ENCODE measurements around the gene TNFRSF14.

The TNFRSF14 gene

GRCh38 chr1:2595812-2596529 is 39.8 kb downstream of the TNFRSF14 start:
- Mint-ChIP-seq H3K4me1 (no peaks in the 10 kb centered on the region), H3K27me3 (peaks cover 21% of the 10 kb centered on the region), H3K4me3 (no peak overlapping the region), H3K9me3 (peaks cover 5% of the 10 kb centered on the region), H3K27ac (ENCODE audit: low read depth) (no peak overlapping the region), H3K36me3 (ENCODE audit: insufficient read depth) (peaks cover 1% of the 10 kb centered on the region)
- ATAC-seq (replicated peaks; ENCODE audit: extremely low read depth, poor library complexity, severe bottlenecking) = no peak
- DNase-seq (ENCODE audit: low spot score in 2 of 2) = no peak

- DNase-seq (ENCODE audit: low spot score in 2 of 2) (no peak), ATAC-seq (replicated peaks; ENCODE audit: extremely low read depth, poor library complexity, severe bottlenecking) (no peak)
- Mint-ChIP-seq H3K4me1 (no peaks in the 10 kb centered on the region), H3K27ac (ENCODE audit: low read depth) (peak overlapping the region; percentile 4), H3K36me3 (ENCODE audit: insufficient read depth) (peaks cover 1% of the 10 kb centered on the region), H3K9me3 (peaks cover 5% of the 10 kb centered on the region), H3K27me3 (peaks cover 21% of the 10 kb centered on the region), H3K4me3 (no peak overlapping the region)
Measured at GRCh38 chr1:2596530-2597333, 40.6 kb downstream of the TNFRSF14 start.

- Mint-ChIP-seq H3K36me3 (ENCODE audit: insufficient read depth) (peaks cover 1% of the 10 kb centered on the region), H3K4me3 (no peak overlapping the region)
Measured at GRCh38 chr1:2597441-2598328, 41.5 kb downstream of the TNFRSF14 start.

GRCh38 chr1:2598329-2598931 is 42.3 kb downstream of the TNFRSF14 start:
- Mint-ChIP-seq H3K27me3 (peaks cover 34% of the 10 kb centered on the region), H3K36me3 (ENCODE audit: insufficient read depth) (peaks cover 1% of the 10 kb centered on the region), H3K27ac (ENCODE audit: low read depth) (no peak overlapping the region), H3K4me3 (no peak overlapping the region), H3K4me1 (no peaks in the 10 kb centered on the region), H3K9me3 (peaks cover 5% of the 10 kb centered on the region)
- no peak for DNase-seq (ENCODE audit: low spot score in 2 of 2)
- no peak for ATAC-seq (replicated peaks; ENCODE audit: extremely low read depth, poor library complexity, severe bottlenecking)

More at GRCh38 chr1:2597441-2598328, 41.5 kb downstream of the TNFRSF14 start:
- Mint-ChIP-seq H3K9me3 (peaks cover 5% of the 10 kb centered on the region), H3K4me1 (no peaks in the 10 kb centered on the region), H3K27ac (ENCODE audit: low read depth) (peak overlapping the region; percentile 4), H3K27me3 (peaks cover 30% of the 10 kb centered on the region)
- no peak for DNase-seq (ENCODE audit: low spot score in 2 of 2)
- ATAC-seq (replicated peaks; ENCODE audit: extremely low read depth, poor library complexity, severe bottlenecking) = no peak

DNA sequence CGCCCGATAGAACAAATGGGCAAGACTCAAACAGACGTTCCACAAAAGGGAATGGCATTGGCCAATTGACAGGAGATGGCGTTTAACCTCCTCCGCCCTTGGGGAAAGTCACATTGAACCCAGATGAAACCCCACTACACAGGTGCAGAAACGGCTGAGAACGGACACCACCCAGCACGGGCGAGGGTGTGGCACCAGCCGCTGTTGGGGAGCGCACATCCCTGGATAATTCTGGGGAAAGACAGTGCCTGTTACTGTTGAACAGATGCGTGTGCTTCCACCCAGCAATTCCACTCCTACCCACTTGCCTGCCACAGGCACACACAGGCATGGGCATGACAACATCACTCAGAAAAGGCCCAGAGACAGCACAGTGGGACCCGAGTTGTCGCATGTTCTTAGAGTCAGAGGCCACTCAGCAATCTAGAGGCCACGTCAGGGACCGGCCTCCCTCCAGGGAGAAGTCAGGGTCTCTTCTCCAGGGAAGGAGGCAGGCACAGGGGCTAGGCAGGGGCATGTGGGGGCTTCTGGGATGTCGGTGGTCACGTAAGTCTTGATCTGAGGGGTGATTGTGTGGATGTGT is 45.6 kb downstream of the TNFRSF14 start:
- H3K4me1 Mint-ChIP-seq = no peaks in the 10 kb centered on the region
- DNase-seq (ENCODE audit: low spot score in 2 of 2) = no peak
- H3K36me3 Mint-ChIP-seq (ENCODE audit: insufficient read depth) = peaks cover 1% of the 10 kb centered on the region

GRCh38 chr1:2602311-2602835 is 46.2 kb downstream of the TNFRSF14 start:
- H3K27me3 Mint-ChIP-seq = peaks cover 30% of the 10 kb centered on the region
- DNase-seq (ENCODE audit: low spot score in 2 of 2) = no peak
- no peak for ATAC-seq (replicated peaks; ENCODE audit: extremely low read depth, poor library complexity, severe bottlenecking)
- H3K4me1 Mint-ChIP-seq = no peaks in the 10 kb centered on the region
- H3K9me3 Mint-ChIP-seq = peaks cover 5% of the 10 kb centered on the region
- H3K27ac Mint-ChIP-seq (ENCODE audit: low read depth) = no peak overlapping the region
- H3K4me3 Mint-ChIP-seq = no peak overlapping the region
- H3K36me3 Mint-ChIP-seq (ENCODE audit: insufficient read depth) = peaks cover 1% of the 10 kb centered on the region

More for the DNA sequence above, 45.6 kb downstream of the TNFRSF14 start:
- H3K27ac Mint-ChIP-seq (ENCODE audit: low read depth) = no peak overlapping the region
- ATAC-seq (replicated peaks; ENCODE audit: extremely low read depth, poor library complexity, severe bottlenecking) = no peak
- no peak overlapping the region for H3K4me3 Mint-ChIP-seq
- H3K27me3 Mint-ChIP-seq = peaks cover 34% of the 10 kb centered on the region
- peaks cover 5% of the 10 kb centered on the region for H3K9me3 Mint-ChIP-seq

- ATAC-seq (replicated peaks; ENCODE audit: extremely low read depth, poor library complexity, severe bottlenecking) = no peak
- H3K27ac Mint-ChIP-seq (ENCODE audit: low read depth) = no peak overlapping the region
- H3K9me3 Mint-ChIP-seq = peaks cover 5% of the 10 kb centered on the region
- no peaks in the 10 kb centered on the region for H3K4me1 Mint-ChIP-seq
- no peaks in the 10 kb centered on the region for H3K36me3 Mint-ChIP-seq (ENCODE audit: insufficient read depth)
- no peak for DNase-seq (ENCODE audit: low spot score in 2 of 2)
- H3K4me3 Mint-ChIP-seq = no peak overlapping the region
- peaks cover 24% of the 10 kb centered on the region for H3K27me3 Mint-ChIP-seq
Measured at GRCh38 chr1:2602866-2603520, 46.8 kb downstream of the TNFRSF14 start.

DNA sequence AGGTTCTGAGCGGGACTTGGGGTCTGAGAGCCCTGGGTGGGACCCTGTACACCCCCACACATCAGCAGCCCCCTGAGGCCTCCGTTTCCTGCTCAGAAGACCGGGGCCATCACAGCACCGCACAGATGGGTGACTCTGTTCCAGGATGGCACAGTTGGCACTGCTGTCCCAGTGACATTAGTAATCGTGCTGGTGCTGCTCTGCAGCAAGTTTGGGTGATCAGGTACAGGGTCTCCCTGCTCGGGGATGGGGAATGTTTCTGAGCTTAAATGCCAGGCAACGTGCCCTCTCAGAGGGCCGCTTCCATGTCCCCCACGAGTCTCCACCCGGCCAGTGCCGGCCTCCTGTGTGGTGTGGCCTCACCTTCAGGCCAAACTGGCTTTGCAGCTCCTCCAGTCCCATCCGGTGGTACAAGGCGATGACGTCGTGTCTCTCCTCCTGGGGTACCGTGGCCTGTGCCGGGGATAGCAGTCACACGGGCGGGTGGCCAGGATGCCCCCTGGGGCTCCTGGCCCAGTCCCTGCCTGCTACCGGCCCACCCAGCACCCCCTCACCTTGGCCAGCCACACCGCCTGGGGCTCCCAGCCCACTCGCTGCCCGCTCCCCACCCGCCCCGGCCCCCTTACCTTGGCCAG is 47.5 kb downstream of the TNFRSF14 start:
- Mint-ChIP-seq H3K4me3 (no peak overlapping the region), H3K27me3 (peaks cover 17% of the 10 kb centered on the region), H3K27ac (ENCODE audit: low read depth) (no peak overlapping the region), H3K36me3 (ENCODE audit: insufficient read depth) (no peaks in the 10 kb centered on the region), H3K9me3 (peaks cover 2% of the 10 kb centered on the region), H3K4me1 (no peaks in the 10 kb centered on the region)
- ATAC-seq (replicated peaks; ENCODE audit: extremely low read depth, poor library complexity, severe bottlenecking) (no peak), DNase-seq (ENCODE audit: low spot score in 2 of 2) (no peak)

GRCh38 chr1:2604156-2604843 is 48.1 kb downstream of the TNFRSF14 start:
- Mint-ChIP-seq H3K9me3 (no peaks in the 10 kb centered on the region), H3K4me1 (no peaks in the 10 kb centered on the region), H3K4me3 (no peak overlapping the region), H3K36me3 (ENCODE audit: insufficient read depth) (no peaks in the 10 kb centered on the region), H3K27me3 (peaks cover 13% of the 10 kb centered on the region), H3K27ac (ENCODE audit: low read depth) (no peak overlapping the region)
- DNase-seq (ENCODE audit: low spot score in 2 of 2) = no peak
- no peak for ATAC-seq (replicated peaks; ENCODE audit: extremely low read depth, poor library complexity, severe bottlenecking)

GRCh38 chr1:2604844-2605508 is 48.8 kb downstream of the TNFRSF14 start:
- no peak for ATAC-seq (replicated peaks; ENCODE audit: extremely low read depth, poor library complexity, severe bottlenecking)
- Mint-ChIP-seq H3K9me3 (no peaks in the 10 kb centered on the region), H3K36me3 (ENCODE audit: insufficient read depth) (no peaks in the 10 kb centered on the region), H3K4me3 (no peak overlapping the region), H3K4me1 (no peaks in the 10 kb centered on the region), H3K27me3 (peaks cover 13% of the 10 kb centered on the region), H3K27ac (ENCODE audit: low read depth) (no peak overlapping the region)
- DNase-seq (ENCODE audit: low spot score in 2 of 2) = no peak

Data from central memory CD8-positive, alpha-beta T cell (primary cell).